IPS-NIHi11 (cell line): ENCODE measurements around the gene SEMA5A.
"Not testable (repeated sequence)": the region's sequence is repeated elsewhere in the genome, so short reads cannot be mapped to it uniquely, and the experiment has no call there.

Source experiments
- DNase-seq: peaks from one replicate; pipeline ENCODE4 v3.0.0; 2012; ENCODE audit warnings: mixed read lengths, low spot score

SEMA5A gene

GRCh38 chr5:9354336-9355081, 191.4 kb downstream of the SEMA5A start:
- no peak for DNase-seq

DNA sequence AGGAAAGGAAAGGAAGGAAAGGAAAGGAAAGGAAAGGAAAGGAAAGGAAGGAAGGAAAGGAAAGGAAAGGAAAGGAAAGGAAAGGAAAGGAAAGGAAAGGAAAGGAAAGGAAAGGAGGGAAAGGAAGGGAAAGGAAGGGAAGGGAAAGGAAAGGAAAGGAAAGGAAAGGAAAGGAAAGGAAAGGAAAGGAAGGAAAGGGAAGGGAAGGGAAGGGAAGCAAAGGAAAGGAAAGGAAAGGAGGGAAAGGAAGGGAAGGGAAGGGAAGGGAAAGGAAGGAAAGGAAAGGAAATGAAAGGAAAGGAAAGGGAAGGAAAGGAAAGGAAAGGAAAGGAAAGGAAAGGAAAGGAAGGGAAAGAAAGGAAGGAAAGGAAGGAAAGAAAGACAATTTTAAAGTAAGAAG, 192.8 kb downstream of the SEMA5A start:
- not testable (repeated sequence) for DNase-seq

DNA sequence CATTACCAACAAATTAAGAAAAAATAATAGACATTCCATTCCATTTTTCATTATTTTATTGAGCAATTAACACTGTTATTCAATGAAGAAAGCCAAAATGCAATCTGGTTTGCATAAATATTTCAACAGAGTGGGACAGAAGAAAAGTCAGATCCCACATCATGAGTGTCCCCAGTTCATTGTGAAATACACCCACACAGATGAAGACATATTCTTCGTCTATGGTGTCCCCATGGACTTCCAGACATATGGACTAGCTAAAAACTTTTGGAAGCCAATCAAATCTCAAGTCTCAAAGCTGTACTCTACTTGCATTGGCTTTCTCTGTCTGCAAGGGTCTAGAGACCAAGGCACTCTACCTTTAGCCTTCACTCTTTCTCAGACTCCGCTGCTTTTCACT, 194.3 kb downstream of the SEMA5A start:
- no peak for DNase-seq

- no peak for DNase-seq
These were observed 195.5 kb downstream of the SEMA5A start for GRCh38 chr5:9350301-9350797.

DNA sequence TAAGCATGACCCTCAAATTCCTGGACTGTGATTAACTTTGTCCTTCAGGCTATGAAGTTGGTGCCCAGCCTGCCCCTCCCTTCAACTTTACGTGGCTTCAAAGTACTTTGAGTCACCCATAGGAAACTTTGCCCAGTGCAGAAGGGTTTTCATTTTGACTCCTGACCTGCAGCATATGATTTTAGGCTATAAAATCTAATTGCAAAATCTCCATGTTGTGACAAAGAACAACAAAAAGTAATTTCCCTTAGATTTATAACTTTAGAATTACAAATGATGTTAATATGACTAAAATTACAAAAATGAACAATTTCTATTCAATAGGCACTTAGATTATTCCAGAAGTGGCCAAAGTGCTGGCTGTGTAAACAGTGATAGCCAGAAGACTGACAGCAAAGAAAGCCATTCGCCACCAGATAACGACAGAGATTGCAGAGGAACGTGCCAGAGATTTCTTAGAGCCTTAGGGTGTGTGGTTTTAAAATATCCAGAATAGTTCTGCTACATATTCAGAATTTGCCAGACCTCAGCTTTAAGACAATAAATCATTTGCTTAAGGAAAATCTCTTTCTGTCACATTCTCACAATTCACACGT, 197.4 kb downstream of the SEMA5A start:
- no peak for DNase-seq

GRCh38 chr5:9347541-9348295, 198.2 kb downstream of the SEMA5A start:
- DNase-seq, result no peak

DNA sequence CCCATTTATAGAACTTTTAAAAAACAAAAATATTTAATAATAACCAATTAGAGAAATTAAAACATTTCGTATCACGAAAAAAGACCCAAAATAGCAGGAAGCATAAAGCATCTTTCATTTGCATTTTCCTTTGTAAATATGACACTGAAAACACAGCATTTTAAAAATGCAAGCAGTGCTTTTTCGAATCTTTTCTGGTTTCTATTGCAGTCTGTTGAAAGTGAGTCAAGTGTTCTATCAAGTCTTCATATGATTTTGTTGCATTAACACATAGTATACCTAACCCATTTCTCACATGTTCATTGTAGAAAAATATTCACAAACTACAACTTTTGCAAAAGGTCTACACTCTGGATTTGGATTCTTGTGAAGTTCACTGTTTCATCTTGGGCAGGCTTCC, 198.8 kb downstream of the SEMA5A start:
- DNase-seq, result no peak

GRCh38 chr5:9344751-9345240, 201.1 kb downstream of the SEMA5A start:
- DNase-seq, result no peak

DNA sequence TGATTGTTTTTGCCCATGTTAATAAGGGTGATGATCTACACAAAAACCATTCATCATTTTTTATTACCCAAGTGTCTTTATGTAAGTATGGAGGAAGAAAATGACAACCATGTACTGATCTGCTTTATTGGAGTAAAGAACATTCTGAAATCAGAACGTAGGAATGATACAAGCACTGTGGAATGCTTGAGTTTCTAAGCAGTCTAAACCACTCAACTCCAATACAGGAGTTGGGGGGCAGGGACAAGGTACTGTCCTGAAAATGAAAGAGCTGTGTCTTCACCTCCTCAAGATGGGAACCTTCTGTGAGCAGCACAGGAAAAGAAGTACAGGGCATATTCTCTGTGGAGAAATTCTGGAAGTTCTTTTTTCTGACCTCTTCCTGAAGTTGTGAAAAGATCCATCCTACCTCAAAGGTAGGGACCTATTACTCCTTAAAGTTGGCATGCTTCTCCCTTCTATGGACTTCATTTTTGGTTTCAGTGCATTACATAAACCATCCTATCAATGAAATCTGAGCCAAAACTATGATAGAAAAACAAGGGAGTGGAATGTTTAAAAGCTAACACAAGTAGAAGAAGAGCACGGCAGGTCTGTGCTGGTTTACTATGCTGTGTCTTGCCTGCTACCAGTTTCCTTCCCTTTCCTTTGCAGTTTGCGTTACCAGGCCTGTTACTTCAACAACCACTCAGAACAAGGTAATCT, 202.6 kb downstream of the SEMA5A start:
- no peak for DNase-seq

DNA sequence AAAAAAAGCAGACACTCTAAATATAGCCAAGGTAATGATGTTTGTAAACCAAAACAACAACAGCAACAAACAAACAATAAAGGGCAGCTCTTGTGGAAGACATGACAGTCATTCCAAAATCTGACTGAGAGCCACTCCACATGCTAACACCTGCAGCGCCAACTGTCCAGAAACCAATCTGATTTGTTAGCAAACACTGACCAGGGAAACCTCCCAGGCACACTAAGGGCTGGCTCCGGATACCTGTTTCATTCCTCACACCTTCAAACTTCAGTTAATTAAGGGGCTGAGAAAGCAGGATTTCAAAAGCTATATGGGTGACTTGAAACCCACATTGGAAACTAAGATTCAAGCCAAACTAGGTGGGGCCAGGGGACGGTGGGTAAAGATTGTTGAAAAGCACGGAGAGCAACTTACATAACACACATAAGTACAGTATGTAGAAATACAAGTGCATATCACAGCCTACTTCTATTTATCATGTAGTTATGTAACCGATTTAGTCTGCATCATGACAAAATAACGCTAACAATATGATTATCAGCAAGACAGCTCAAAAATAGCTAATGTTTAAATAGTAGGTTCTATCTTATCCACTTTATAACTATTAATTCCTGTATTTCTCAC, 203.6 kb downstream of the SEMA5A start:
- no peak for DNase-seq

DNA sequence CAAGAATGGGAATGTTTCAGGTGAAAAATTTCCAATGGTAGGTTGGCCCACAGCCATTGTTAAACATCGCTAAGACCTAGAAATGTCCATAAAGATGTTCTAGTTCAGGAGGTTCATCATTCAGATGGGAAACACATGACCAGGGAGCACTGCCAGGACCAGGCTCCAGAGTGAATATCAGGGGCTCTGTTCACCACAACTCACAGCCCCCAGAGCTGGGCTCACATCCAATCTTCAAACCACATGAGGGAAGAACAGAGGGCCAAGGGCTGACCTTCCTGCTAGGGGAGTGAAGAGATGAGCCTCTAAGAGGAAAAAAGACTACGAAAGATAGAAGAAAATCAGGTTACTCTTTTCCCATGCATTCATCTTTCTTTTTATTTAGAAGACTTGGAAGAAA, 205.8 kb downstream of the SEMA5A start:
- DNase-seq, result no peak

GRCh38 chr5:9339206-9339818, 206.6 kb downstream of the SEMA5A start:
- peak; percentile 41 for DNase-seq

GRCh38 chr5:9338796-9339195, 207.1 kb downstream of the SEMA5A start:
- DNase-seq, result no peak

- DNase-seq, result no peak
These were observed 207.8 kb downstream of the SEMA5A start for GRCh38 chr5:9337928-9338595.

- DNase-seq, result no peak
These were observed 209.9 kb downstream of the SEMA5A start for GRCh38 chr5:9335754-9336495.

DNA sequence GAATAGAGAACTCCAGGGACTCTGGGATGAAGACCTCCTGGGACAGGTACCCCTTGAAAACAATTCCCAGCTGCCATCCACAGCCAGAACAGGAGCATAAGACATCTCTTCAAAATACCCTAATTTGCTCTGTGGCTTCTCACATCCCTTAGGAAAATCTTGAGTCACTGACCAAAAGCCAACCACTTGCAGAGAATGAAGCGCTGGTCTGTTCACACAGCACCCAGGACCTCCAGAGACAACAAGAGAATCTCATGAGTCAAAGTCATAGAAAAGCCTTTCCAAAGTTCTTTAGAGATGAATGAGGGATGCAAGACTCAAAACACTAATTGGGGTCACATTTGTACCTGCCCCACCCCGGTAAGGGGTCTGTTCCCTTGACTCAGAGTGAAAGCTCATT, 210.6 kb downstream of the SEMA5A start:
- DNase-seq, result no peak

GRCh38 chr5:9332026-9332425, 213.8 kb downstream of the SEMA5A start:
- DNase-seq, result no peak

DNA sequence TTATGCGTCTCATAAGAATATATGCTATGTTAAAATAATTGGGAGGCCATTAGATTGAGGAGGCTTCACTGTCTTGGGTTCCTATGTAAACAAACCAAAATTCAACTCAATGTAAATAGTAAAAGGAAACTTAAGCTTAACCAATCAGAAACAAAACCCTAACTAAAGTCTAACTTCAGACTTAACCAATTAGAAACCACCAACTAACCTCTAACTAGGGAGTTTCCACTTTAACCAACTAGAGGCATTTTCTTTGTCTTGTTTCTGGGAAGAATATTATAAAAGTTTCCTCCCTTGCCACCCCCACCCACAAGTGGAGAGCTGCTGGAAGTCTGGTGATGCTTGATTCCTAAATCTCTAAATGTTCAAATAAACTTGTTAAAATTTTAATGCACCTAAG, 214.5 kb downstream of the SEMA5A start:
- DNase-seq, result no peak

- DNase-seq, result no peak
These were observed 216.8 kb downstream of the SEMA5A start for GRCh38 chr5:9329125-9329524.

DNA sequence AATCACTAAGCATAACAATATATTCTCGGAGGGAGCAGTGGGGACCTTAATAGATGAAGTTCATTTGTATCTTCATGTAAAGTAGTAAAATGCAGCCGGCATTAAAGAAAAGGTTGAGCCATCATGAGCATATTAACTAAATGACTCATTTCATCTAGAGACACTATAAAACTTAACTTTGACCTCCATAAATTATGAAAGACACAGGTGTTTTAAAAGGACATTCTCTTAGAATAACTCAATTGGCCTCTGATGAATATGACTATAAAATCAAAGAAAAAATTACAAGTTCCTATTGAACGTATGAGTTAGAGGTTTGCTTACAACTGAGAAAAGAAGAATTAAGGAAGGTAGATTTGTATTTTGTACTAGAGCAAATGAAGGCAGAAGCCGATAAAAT, 220.3 kb downstream of the SEMA5A start:
- DNase-seq, result no peak
